PFSK-1 (cell line): ENCODE results near the gene PLEKHA5.

ENCODE experiments used
- FOXP2 ChIP-seq: optimal IDR thresholded peaks from 2 replicates; pipeline ENCODE3; 2011; ENCODE audit warnings: borderline replicate concordance, control low read depth, inconsistent platforms; ENCODE audit not compliant: insufficient read depth; ENCODE audit errors: extremely low read length, extremely low read depth
- POLR2AphosphoS5 ChIP-seq: IDR thresholded peaks from 2 replicates; pipeline ENCODE4 v1.6.1; 2012; ENCODE audit warnings: low read depth, mild to moderate bottlenecking, control low read depth, low read length, moderate library complexity
- SIN3A ChIP-seq: IDR thresholded peaks from 2 replicates; pipeline ENCODE4 v1.6.1; 2012; ENCODE audit warnings: mild to moderate bottlenecking, low read length, moderate library complexity, borderline replicate concordance; ENCODE audit not compliant: insufficient read depth
- TAF1 ChIP-seq: IDR thresholded peaks from 2 replicates; pipeline ENCODE4 v1.6.1; 2012; ENCODE audit warnings: low read length, control low read depth, borderline replicate concordance; ENCODE audit not compliant: insufficient read depth
- TF ChIP-seq, protein P1 (sequence below), 2 experiments: IDR thresholded peaks; 2 replicates each; pipeline versions ENCODE4 v1.6.1 to v1.8.0; 2011 to 2012; ENCODE audit warnings: low read depth in 2 of 2, low read length in 2 of 2, control low read depth in 1 of 2, inconsistent platforms in 1 of 2, mild to moderate bottlenecking in 1 of 2, moderate library complexity in 1 of 2; ENCODE audit not compliant: insufficient read depth in 1 of 2

The PLEKHA5 gene

GRCh38 chr12:19191089-19191488 lies 61.6 kb downstream of the PLEKHA5 start:
- no peak for TF ChIP-seq POLR2AphosphoS5
- TF ChIP-seq SIN3A, result no peak
- no peak for TF ChIP-seq TAF1
- TF ChIP-seq, protein P1, sequence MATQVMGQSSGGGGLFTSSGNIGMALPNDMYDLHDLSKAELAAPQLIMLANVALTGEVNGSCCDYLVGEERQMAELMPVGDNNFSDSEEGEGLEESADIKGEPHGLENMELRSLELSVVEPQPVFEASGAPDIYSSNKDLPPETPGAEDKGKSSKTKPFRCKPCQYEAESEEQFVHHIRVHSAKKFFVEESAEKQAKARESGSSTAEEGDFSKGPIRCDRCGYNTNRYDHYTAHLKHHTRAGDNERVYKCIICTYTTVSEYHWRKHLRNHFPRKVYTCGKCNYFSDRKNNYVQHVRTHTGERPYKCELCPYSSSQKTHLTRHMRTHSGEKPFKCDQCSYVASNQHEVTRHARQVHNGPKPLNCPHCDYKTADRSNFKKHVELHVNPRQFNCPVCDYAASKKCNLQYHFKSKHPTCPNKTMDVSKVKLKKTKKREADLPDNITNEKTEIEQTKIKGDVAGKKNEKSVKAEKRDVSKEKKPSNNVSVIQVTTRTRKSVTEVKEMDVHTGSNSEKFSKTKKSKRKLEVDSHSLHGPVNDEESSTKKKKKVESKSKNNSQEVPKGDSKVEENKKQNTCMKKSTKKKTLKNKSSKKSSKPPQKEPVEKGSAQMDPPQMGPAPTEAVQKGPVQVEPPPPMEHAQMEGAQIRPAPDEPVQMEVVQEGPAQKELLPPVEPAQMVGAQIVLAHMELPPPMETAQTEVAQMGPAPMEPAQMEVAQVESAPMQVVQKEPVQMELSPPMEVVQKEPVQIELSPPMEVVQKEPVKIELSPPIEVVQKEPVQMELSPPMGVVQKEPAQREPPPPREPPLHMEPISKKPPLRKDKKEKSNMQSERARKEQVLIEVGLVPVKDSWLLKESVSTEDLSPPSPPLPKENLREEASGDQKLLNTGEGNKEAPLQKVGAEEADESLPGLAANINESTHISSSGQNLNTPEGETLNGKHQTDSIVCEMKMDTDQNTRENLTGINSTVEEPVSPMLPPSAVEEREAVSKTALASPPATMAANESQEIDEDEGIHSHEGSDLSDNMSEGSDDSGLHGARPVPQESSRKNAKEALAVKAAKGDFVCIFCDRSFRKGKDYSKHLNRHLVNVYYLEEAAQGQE (IDR thresholded peaks at IDR 0.05; ENCODE audit: insufficient read depth in 1 of 2, low read depth in 2 of 2, low read length in 2 of 2), result no peak
- TF ChIP-seq FOXP2, result no peak

DNA sequence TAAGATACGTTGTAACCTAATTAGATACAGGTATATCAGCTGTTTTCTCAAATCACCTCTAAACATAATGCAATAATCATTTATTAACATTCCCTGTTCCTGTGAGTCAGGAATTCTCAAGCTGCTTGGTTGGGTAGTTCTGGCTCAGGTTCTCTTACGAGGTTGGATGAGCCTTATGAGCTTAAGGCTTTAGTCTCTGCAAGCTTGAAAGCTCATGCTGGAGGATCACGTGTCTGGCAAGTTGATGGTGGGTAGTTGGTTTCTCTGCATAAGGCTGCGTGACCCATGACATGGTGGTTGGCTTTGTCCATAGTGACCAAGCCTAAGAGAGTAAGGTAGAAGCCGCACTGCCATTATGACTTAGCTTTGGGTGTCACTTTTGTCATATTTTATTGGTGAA lies 62.0 kb downstream of the PLEKHA5 start:
- no peak for TF ChIP-seq POLR2AphosphoS5
- no peak for TF ChIP-seq SIN3A

DNA sequence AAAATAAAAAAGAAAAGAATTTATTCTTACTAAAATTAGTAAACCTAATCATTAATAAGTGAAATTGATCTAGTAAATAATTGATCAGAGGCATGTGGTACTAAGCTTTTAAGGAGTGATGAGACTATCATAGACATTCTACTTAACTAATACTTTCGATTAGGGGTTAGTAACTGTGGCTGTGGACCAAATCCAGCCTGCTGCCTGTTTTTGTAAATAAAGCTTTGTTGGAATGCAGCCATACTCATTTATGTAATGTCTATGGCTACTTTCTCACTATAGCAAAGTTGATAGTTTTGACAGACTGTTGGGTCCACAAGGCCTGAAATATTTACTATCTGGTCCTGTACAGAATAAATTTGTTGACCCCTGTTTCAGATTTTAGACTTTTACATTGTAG lies 63.2 kb downstream of the PLEKHA5 start:
- no peak for TF ChIP-seq SIN3A
- TF ChIP-seq, protein P1 (IDR thresholded peaks at IDR 0.05; ENCODE audit: insufficient read depth in 1 of 2, low read depth in 2 of 2, low read length in 2 of 2), result no peak
- TF ChIP-seq FOXP2, result no peak
- no peak for TF ChIP-seq TAF1
- TF ChIP-seq POLR2AphosphoS5, result no peak

DNA sequence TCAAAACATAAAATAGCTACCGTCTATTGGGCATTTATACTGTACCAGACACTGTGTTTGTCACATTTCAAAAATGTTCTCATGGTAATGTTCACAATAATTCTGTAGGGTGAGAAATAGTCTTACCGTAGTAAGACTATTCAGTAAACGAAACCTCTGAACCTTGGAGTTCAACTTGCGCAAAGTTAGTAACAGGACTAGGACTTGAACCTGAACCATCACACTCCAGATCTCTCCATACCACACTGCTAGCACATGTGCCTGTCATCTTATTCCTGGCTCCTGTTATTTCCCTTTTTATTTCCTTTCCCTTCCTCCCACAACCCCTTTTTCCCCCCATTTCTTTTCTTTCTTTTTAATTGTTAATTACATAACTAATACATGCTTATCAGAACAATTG lies 65.4 kb downstream of the PLEKHA5 start:
- TF ChIP-seq, protein P1 (IDR thresholded peaks at IDR 0.05; ENCODE audit: insufficient read depth in 1 of 2, low read depth in 2 of 2, low read length in 2 of 2), result no peak
- TF ChIP-seq FOXP2 (no peak), TAF1 (no peak), SIN3A (no peak), POLR2AphosphoS5 (no peak)

DNA sequence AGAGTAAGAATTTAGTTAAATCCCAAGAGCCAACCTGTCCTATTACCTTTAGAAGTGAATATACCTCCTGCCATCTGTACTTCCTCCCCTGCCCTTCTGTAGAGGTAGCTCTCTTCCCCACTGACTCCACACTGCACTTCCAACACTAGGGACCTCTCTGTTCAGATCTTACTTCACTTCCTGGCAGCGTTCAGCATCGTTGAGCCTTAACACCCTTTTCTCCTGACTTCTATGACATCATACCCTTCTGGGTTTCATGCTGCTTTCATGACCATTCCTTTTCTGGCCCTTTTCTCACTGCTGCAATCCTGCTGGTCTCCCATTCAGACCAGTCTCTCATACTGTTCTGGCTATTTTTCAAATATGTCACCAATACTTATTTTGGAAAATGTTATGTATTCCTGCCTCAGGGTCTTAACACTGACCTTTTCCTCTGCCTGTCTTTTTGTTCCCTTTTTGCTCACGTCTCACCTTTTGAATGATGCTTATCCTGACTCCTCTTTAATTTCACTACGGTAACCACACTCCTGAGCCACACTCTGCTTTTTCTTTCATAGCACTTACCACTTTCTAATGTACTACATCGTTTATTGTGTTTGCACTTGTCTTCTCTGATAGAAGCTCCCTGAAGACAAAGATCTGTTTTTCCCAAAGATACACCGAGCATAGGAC lies 67.6 kb downstream of the PLEKHA5 start:
- TF ChIP-seq FOXP2, result no peak
- TF ChIP-seq POLR2AphosphoS5, result no peak
- TF ChIP-seq, protein P1 (IDR thresholded peaks at IDR 0.05; ENCODE audit: insufficient read depth in 1 of 2, low read depth in 2 of 2, low read length in 2 of 2), result no peak
- TF ChIP-seq SIN3A, result no peak
- no peak for TF ChIP-seq TAF1
